ENCODE measurements around the gene PLEKHB2.
A peak's percentile ranks its signal among the peaks of the same experiment; 100 is the strongest.
"Not testable (repeated sequence)": the region's sequence is repeated elsewhere in the genome, so short reads cannot be mapped to it uniquely, and the experiment has no call there.

Gene PLEKHB2

GRCh38 chr2:131105156-131105949 is at the start of gene PLEKHB2:
TSS of gene PLEKHB2 (plus strand) at chr2:131105336. CDS start at chr2:131120942, 15,606 bp downstream.
- peak; percentile 87 for DNase-seq (ENCODE audit: low spot score)

GRCh38 chr2:131056204-131056931 is 48.8 kb upstream of the PLEKHB2 start:
- DNase-seq (ENCODE audit: low spot score) = no peak

- no peak for DNase-seq (ENCODE audit: low spot score)
Observed at GRCh38 chr2:131056932-131057287, 48.2 kb upstream of the PLEKHB2 start.

- DNase-seq (ENCODE audit: low spot score) = no peak
Observed at GRCh38 chr2:131058214-131058843, 46.8 kb upstream of the PLEKHB2 start.

- DNase-seq (ENCODE audit: low spot score) = no peak
Observed at GRCh38 chr2:131058920-131059319, 46.2 kb upstream of the PLEKHB2 start.

GRCh38 chr2:131063501-131064283 is 41.4 kb upstream of the PLEKHB2 start:
- DNase-seq (ENCODE audit: low spot score) = no peak

- DNase-seq (ENCODE audit: low spot score) = no peak
Observed at GRCh38 chr2:131064589-131065512, 40.3 kb upstream of the PLEKHB2 start.

GRCh38 chr2:131067465-131068125 is 37.5 kb upstream of the PLEKHB2 start:
- DNase-seq (ENCODE audit: low spot score) = no peak

GRCh38 chr2:131068172-131068571 is 37.0 kb upstream of the PLEKHB2 start:
- not testable (repeated sequence) for DNase-seq (ENCODE audit: low spot score)

- not testable (repeated sequence) for DNase-seq (ENCODE audit: low spot score)
Observed at GRCh38 chr2:131075578-131075977, 29.6 kb upstream of the PLEKHB2 start.

- DNase-seq (ENCODE audit: low spot score) = no peak
Observed at GRCh38 chr2:131076707-131077106, 28.4 kb upstream of the PLEKHB2 start.

GRCh38 chr2:131077182-131077846 is 27.8 kb upstream of the PLEKHB2 start:
- DNase-seq (ENCODE audit: low spot score) = no peak

- no peak for DNase-seq (ENCODE audit: low spot score)
Observed at GRCh38 chr2:131077966-131078365, 27.2 kb upstream of the PLEKHB2 start.

- DNase-seq (ENCODE audit: low spot score) = not testable (repeated sequence)
Observed at GRCh38 chr2:131079931-131080330, 25.2 kb upstream of the PLEKHB2 start.

- no peak for DNase-seq (ENCODE audit: low spot score)
Observed at GRCh38 chr2:131081190-131081589, 23.9 kb upstream of the PLEKHB2 start.

GRCh38 chr2:131085646-131086045 is 19.5 kb upstream of the PLEKHB2 start:
- DNase-seq (ENCODE audit: low spot score) = no peak

GRCh38 chr2:131092458-131093005 is 12.6 kb upstream of the PLEKHB2 start:
- DNase-seq (ENCODE audit: low spot score) = peak; percentile 15

GRCh38 chr2:131093006-131093695 is 12.0 kb upstream of the PLEKHB2 start, which contains the start of gene FAM168B:
TSS of gene FAM168B (minus strand) at chr2:131093460. CDS start at chr2:131082646, 10,814 bp downstream.
- DNase-seq (ENCODE audit: low spot score) = peak; percentile 88

Measured in RKO (cell line).